OCI-LY3 (cell line): ENCODE data around the gene MED28.

Experiments used
- H2AFZ ChIP-seq: fragments of 200-600, 300-600 bp; shearing (Covaris generic); 2 replicates; pipeline ENCODE4 v1.6.0; 2014; ENCODE audit warnings: antibody characterized with exemption, low read depth, low read length
- H3K27ac ChIP-seq: fragments of 200-600, 300-600 bp; sonication (generic); 2 replicates; pipeline ENCODE4 v1.5.1; 2014; ENCODE audit warnings: mild to moderate bottlenecking, low read length, moderate library complexity, mixed read lengths
- H3K27me3 ChIP-seq: fragments of 200-600, 300-600 bp; sonication (generic); 2 replicates; pipeline ENCODE4 v1.6.1; 2014; ENCODE audit warnings: low read depth, low read length, mixed read lengths
- H3K36me3 ChIP-seq: fragments of 200-600, 300-600 bp; sonication (generic); replicated peaks from 2 replicates; pipeline ENCODE3; 2014; ENCODE audit warnings: low read depth, low read length, mixed read lengths
- H3K4me1 ChIP-seq: fragments of 300-600, 200-600 bp; sonication (generic); 2 replicates; pipeline ENCODE4 v1.6.1; 2014; ENCODE audit warnings: low read length, mixed read lengths
- H3K4me2 ChIP-seq: fragments of 200-600, 300-600 bp; sonication (generic); 2 replicates; pipeline ENCODE4 v1.6.1; 2014; ENCODE audit warnings: low read length, mixed read lengths
- H3K4me3 ChIP-seq: fragments of 300-600, 200-600 bp; sonication (generic); 2 replicates; pipeline ENCODE4 v1.5.1; 2014; ENCODE audit warnings: antibody characterized with exemption, mild to moderate bottlenecking, low read length, moderate library complexity
- H3K79me2 ChIP-seq: fragments of 300-600, 200-600 bp; shearing (Covaris generic); 2 replicates; pipeline ENCODE4 v1.6.1; 2014; ENCODE audit warnings: mild to moderate bottlenecking, low read length, mixed read lengths
- H3K9ac ChIP-seq: fragments of 300-600, 200-600 bp; shearing (Covaris generic); 2 replicates; pipeline ENCODE4 v1.6.0; 2014; ENCODE audit warnings: mild to moderate bottlenecking, low read length, moderate library complexity
- H3K9me3 ChIP-seq: fragments of 200-600, 300-600 bp; shearing (Covaris generic); 2 replicates; pipeline ENCODE4 v1.6.1; 2014; ENCODE audit warnings: low read length, mixed read lengths; ENCODE audit not compliant: insufficient read depth
- H4K20me1 ChIP-seq: fragments of 200-600, 300-600 bp; sonication (generic); 2 replicates; pipeline ENCODE4 v1.6.1; 2016; ENCODE audit warnings: low read length, mixed read lengths; ENCODE audit not compliant: insufficient read depth
- EZH2phosphoT487 ChIP-seq: fragments of 200-600 bp; shearing (Covaris generic); IDR thresholded peaks from 2 replicates; pipeline ENCODE4 v1.6.1; 2018; ENCODE audit warnings: antibody characterized with exemption, mixed run types, low read depth
- TF ChIP-seq, protein P1 (sequence below): fragments of 200-600, 300-600 bp; sonication (generic); IDR thresholded peaks from 2 replicates; pipeline ENCODE4 v1.5.1; 2014; ENCODE audit warnings: antibody characterized with exemption, low read length, low read depth

Gene MED28

DNA sequence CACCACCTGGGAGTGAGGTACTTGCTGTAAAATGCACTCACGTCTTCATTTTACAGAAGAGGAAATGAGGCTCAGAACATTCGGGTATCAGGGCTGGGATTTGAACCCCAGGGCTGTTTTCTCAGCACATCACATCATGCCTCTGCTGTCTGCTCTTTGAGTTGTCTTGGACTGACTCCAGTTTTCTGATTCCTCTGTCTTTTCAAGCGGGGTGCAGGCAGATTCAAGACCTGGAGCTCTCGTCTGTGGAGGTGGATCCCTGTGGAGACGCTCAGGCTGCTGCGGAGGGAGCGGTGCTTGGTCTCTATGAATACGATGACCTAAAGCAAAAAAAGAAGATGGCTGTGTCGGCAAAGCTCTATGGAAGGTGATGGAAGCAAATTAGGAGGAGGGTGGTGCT is 31.2 kb upstream of the MED28 start:
- H3K4me2 ChIP-seq, result no peak overlapping the region
- no peaks in the 10 kb centered on the region for H3K27me3 ChIP-seq
- no peak overlapping the region for H2AFZ ChIP-seq
- no peak overlapping the region for H3K9ac ChIP-seq
- peaks cover 48% of the 10 kb centered on the region for H3K36me3 ChIP-seq
- 0 out of 2 replicates have a peak, but pooled peaks cover 4% of the 10 kb centered on the region for H4K20me1 ChIP-seq
- H3K27ac ChIP-seq, result no peak overlapping the region
- TF ChIP-seq, protein P1, sequence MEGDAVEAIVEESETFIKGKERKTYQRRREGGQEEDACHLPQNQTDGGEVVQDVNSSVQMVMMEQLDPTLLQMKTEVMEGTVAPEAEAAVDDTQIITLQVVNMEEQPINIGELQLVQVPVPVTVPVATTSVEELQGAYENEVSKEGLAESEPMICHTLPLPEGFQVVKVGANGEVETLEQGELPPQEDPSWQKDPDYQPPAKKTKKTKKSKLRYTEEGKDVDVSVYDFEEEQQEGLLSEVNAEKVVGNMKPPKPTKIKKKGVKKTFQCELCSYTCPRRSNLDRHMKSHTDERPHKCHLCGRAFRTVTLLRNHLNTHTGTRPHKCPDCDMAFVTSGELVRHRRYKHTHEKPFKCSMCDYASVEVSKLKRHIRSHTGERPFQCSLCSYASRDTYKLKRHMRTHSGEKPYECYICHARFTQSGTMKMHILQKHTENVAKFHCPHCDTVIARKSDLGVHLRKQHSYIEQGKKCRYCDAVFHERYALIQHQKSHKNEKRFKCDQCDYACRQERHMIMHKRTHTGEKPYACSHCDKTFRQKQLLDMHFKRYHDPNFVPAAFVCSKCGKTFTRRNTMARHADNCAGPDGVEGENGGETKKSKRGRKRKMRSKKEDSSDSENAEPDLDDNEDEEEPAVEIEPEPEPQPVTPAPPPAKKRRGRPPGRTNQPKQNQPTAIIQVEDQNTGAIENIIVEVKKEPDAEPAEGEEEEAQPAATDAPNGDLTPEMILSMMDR, result no peak
- TF ChIP-seq EZH2phosphoT487, result no peak
- H3K4me1 ChIP-seq, result peaks cover 6% of the 10 kb centered on the region
- H3K9me3 ChIP-seq, result no peaks in the 10 kb centered on the region
- no peak overlapping the region for H3K4me3 ChIP-seq
- peaks cover 14% of the 10 kb centered on the region for H3K79me2 ChIP-seq

DNA sequence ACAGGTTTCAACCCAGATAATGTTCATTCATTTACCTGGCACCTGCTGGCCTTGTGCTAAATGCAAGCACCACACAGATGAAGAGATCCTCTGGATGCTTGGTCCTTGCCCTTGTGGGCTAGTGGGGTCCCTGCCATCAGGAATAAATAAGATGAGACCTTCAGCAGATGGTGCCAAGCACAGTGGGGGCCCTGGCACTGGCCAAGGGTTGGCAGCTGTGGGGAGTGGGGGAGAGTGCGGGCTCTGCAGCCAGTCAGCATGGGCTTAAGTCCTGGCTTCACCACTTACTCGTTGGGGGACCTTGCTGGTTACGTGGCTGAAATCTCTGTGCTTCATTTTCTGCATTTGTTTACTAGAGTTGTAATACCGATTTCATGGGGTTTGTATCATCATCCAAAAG is 30.5 kb upstream of the MED28 start:
- no peak overlapping the region for H3K9ac ChIP-seq
- H3K4me1 ChIP-seq, result peaks cover 2% of the 10 kb centered on the region
- TF ChIP-seq, protein P1, result no peak
- TF ChIP-seq EZH2phosphoT487, result no peak
- H4K20me1 ChIP-seq, result 0 out of 2 replicates have a peak, but pooled peaks cover under 1% of the 10 kb centered on the region
- H3K4me2 ChIP-seq, result no peak overlapping the region
- peaks cover 52% of the 10 kb centered on the region for H3K36me3 ChIP-seq
- H3K79me2 ChIP-seq, result peaks cover 7% of the 10 kb centered on the region
- H3K27ac ChIP-seq, result no peak overlapping the region
- no peak overlapping the region for H3K4me3 ChIP-seq
- no peaks in the 10 kb centered on the region for H3K27me3 ChIP-seq
- H3K9me3 ChIP-seq, result no peaks in the 10 kb centered on the region
- H2AFZ ChIP-seq, result no peak overlapping the region

DNA sequence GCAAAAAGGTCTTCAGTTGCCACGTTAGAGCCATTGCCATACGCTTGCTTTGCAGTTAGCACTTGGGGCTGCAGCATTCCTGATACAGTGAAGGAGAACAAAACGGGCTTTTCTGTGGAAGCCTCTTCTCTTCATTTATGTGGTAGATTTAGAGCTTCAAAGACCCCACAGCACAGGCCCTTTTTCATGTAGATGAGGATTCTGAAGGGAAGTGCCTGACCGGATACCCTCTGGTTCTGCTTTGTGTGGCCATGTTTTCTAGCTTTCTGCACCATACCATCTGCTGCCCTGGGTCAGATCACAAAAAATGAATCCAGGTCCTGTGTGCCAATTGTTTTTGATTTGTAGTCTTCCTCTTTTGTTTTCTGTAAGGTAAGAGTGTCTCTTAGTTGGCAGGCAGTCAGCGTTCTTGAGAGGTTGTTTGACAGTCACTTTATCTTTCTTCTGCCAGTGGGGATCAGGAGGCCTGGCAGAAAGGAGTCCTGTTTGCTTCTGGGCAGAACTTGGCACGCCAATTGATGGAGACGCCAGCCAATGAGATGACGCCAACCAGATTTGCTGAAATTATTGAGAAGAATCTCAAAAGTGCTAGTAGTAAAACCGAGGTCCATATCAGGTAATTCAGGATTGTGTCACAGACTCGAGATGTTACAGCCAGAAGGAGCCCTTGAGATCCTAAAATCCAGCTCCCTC is 29.8 kb upstream of the MED28 start:
- Histone ChIP-seq H3K27ac (no peak overlapping the region), H3K36me3 (peaks cover 52% of the 10 kb centered on the region), H3K27me3 (no peaks in the 10 kb centered on the region), H3K79me2 (no peaks in the 10 kb centered on the region), H3K9ac (no peak overlapping the region), H4K20me1 (no peaks in the 10 kb centered on the region), H3K4me3 (no peak overlapping the region), H3K4me1 (no peaks in the 10 kb centered on the region), H2AFZ (no peak overlapping the region), H3K9me3 (no peaks in the 10 kb centered on the region), H3K4me2 (no peak overlapping the region)
- no peak for TF ChIP-seq EZH2phosphoT487
- TF ChIP-seq, protein P1, result no peak

DNA sequence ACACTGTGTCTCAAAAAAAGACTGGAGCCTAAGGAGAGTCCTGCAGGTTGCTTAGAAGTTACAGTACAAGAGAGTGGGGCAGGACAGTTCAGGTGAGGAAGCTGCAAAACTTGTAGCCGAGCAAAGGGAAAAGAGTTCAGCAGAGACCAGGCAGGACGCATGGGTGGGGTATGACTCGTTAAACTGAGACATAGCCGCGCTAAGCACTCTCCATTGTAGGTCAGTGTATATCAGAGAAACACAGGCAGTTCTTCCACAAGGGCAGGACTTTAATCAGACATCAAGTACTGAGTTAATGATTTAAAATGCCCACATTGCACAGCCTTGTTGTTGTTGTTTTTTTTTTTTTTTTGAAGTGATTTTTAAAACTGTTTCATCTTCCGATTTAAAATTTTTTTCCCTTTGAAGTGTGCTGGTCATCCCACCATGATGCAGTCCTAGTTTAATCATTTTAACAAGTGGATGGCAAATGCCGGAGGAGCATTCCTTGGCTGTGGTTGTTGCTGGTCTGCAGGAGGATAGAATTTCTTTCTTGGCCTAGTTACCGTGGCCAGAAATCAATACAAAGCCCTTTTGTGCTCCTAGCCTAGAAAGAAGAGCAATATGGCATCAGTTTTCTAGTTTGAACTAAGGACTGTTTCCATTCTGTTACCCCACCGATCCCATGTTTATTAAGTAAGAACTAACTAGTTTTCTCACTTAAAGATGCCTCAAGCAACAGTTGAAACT is 27.2 kb upstream of the MED28 start:
- no peak for TF ChIP-seq EZH2phosphoT487
- TF ChIP-seq, protein P1, result no peak
- Histone ChIP-seq H4K20me1 (no peaks in the 10 kb centered on the region), H2AFZ (no peak overlapping the region), H3K79me2 (no peaks in the 10 kb centered on the region), H3K9ac (no peak overlapping the region), H3K27me3 (no peaks in the 10 kb centered on the region), H3K27ac (no peak overlapping the region), H3K4me2 (no peak overlapping the region), H3K4me1 (peaks cover 3% of the 10 kb centered on the region), H3K36me3 (peaks cover 53% of the 10 kb centered on the region), H3K4me3 (no peak overlapping the region), H3K9me3 (no peaks in the 10 kb centered on the region)
